ENCODE results near the gene ERBIN. TPM values are rescaled to one million over a fixed set of nuclear protein-coding genes. Genes with fewer than 3 reads are reported as not detected.

Gene ERBIN
- total RNA-seq, 1 experiment from 2014 or later = 38.9 TPM

GRCh38 chr5:66013397-66013796 is 87.0 kb downstream of the ERBIN start:
- DNase-seq = no peak
- H3K79me2 ChIP-seq (ENCODE audit: low read length) = peaks cover 23% of the 10 kb centered on the region
- no TSS peak for BruUV-seq (replicated peaks)
- no peaks in the 10 kb centered on the region for H3K36me3 ChIP-seq (ENCODE audit: low read depth, low read length)
- H2AFZ ChIP-seq (ENCODE audit: low read length) = no peak overlapping the region
- H4K20me1 ChIP-seq (ENCODE audit: low read length) = 0 out of 2 replicates have a peak, but pooled peaks cover 3% of the 10 kb centered on the region
- no peak overlapping the region for H3K9ac ChIP-seq (ENCODE audit: low read length)
- TF ChIP-seq EZH2phosphoT487 (IDR thresholded peaks at IDR 0.05; ENCODE audit: borderline replicate concordance, low read length) (no peak), EZH2 (IDR thresholded peaks at IDR 0.05; ENCODE audit: low read length, unreplicated experiment) (no peak)
- TF ChIP-seq, protein P1, sequence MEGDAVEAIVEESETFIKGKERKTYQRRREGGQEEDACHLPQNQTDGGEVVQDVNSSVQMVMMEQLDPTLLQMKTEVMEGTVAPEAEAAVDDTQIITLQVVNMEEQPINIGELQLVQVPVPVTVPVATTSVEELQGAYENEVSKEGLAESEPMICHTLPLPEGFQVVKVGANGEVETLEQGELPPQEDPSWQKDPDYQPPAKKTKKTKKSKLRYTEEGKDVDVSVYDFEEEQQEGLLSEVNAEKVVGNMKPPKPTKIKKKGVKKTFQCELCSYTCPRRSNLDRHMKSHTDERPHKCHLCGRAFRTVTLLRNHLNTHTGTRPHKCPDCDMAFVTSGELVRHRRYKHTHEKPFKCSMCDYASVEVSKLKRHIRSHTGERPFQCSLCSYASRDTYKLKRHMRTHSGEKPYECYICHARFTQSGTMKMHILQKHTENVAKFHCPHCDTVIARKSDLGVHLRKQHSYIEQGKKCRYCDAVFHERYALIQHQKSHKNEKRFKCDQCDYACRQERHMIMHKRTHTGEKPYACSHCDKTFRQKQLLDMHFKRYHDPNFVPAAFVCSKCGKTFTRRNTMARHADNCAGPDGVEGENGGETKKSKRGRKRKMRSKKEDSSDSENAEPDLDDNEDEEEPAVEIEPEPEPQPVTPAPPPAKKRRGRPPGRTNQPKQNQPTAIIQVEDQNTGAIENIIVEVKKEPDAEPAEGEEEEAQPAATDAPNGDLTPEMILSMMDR (conservative IDR thresholded peaks at IDR 0.05; ENCODE audit: low read depth, low read length) = no peak
- intact Hi-C loops (cut with micrococcal nuclease) = no loop called here
- H3K27ac ChIP-seq (ENCODE audit: low read length) = 0 out of 2 replicates have a peak overlapping the region, but pooled peaks have one; percentile 2
- ChIA-PET POLR2A (ENCODE audit: unreplicated experiment) (no interaction called here), CTCF (no interaction called here)
- H3K9me2 ChIP-seq (replicated peaks; ENCODE audit: low read length) = no peaks in the 10 kb centered on the region
- H3K27me3 ChIP-seq (ENCODE audit: low read length) = no peaks in the 10 kb centered on the region
- H3K4me1 ChIP-seq (ENCODE audit: insufficient read depth, low read length) = peaks cover 18% of the 10 kb centered on the region; the same call in 1 of the 2 replicates
- H3K9me3 ChIP-seq (ENCODE audit: low read length) = no peaks in the 10 kb centered on the region
- no peak overlapping the region for H3K4me3 ChIP-seq (ENCODE audit: low read length)
- no peak overlapping the region for H3K4me2 ChIP-seq (ENCODE audit: low read length)
- ATAC-seq = no peak
- H3F3A ChIP-seq (ENCODE audit: low read length, unreplicated experiment) = no peaks in the 10 kb centered on the region

- no TSS peak for BruUV-seq (replicated peaks)
- POLR2A ChIA-PET (ENCODE audit: unreplicated experiment) = no interaction called here
- 0 out of 2 replicates have a peak overlapping the region, but pooled peaks have one; percentile 2 for H3K27ac ChIP-seq (ENCODE audit: low read length)
- no peaks in the 10 kb centered on the region for H3K9me2 ChIP-seq (replicated peaks; ENCODE audit: low read length)
- H3K4me3 ChIP-seq (ENCODE audit: low read length) = no peak overlapping the region
- CTCF ChIA-PET = no interaction called here
- H3K79me2 ChIP-seq (ENCODE audit: low read length) = peaks cover 23% of the 10 kb centered on the region
- H3K27me3 ChIP-seq (ENCODE audit: low read length) = no peaks in the 10 kb centered on the region
- H3K9ac ChIP-seq (ENCODE audit: low read length) = no peak overlapping the region
- H3K4me1 ChIP-seq (ENCODE audit: insufficient read depth, low read length) = peaks cover 15% of the 10 kb centered on the region; the same call in 1 of the 2 replicates
- no peak overlapping the region for H2AFZ ChIP-seq (ENCODE audit: low read length)
- H4K20me1 ChIP-seq (ENCODE audit: low read length) = 0 out of 2 replicates have a peak, but pooled peaks cover 3% of the 10 kb centered on the region
- intact Hi-C loops (cut with micrococcal nuclease) = no loop called here
- no peak for DNase-seq
- no peak overlapping the region for H3K4me2 ChIP-seq (ENCODE audit: low read length)
- no peak for TF ChIP-seq EZH2 (IDR thresholded peaks at IDR 0.05; ENCODE audit: low read length, unreplicated experiment)
- TF ChIP-seq, protein P1 (conservative IDR thresholded peaks at IDR 0.05; ENCODE audit: low read depth, low read length) = no peak
- TF ChIP-seq EZH2phosphoT487 (IDR thresholded peaks at IDR 0.05; ENCODE audit: borderline replicate concordance, low read length) = no peak
- H3K36me3 ChIP-seq (ENCODE audit: low read depth, low read length) = no peaks in the 10 kb centered on the region
- H3K9me3 ChIP-seq (ENCODE audit: low read length) = no peaks in the 10 kb centered on the region
- no peak for ATAC-seq
- no peaks in the 10 kb centered on the region for H3F3A ChIP-seq (ENCODE audit: low read length, unreplicated experiment)
Measured at GRCh38 chr5:66013906-66014305, 87.5 kb downstream of the ERBIN start.

DNA sequence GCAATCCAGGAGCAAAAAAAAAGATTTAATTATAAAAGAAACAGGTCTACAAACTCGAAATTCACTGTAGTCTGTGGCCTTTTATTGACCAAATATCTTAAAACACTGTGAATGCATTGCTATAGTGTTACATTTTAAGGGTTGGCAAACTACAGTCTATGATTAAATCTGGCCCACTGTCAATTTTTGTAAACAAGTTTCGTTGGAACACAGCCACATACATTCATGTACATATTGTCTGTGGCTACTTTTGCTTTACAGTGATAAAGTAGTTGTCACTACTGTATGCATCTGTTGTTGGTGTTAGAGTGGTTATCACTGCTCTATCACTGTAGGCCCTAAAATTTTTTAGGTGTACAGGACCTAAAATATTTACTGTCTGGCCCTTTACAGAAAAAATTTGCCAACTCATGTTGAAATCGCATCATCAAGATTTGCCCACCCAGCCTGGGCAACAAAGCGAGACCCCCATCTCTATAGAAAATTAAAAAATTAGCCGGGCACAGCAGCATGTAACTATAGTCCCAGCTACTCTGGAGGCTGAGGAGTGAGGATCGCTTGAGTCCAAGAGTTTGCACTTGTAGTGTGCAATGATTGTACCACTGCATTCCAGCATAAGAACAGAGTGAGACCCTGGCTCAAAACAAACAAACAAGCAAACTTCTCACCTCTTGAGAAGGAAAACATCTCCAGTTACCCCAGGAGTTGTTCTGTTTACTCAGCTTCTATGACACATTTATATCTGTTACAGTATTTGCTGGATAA is 89.0 kb downstream of the ERBIN start:
- peaks cover 20% of the 10 kb centered on the region for H3K79me2 ChIP-seq (ENCODE audit: low read length)
- ChIA-PET POLR2A (ENCODE audit: unreplicated experiment) (no interaction called here), CTCF (no interaction called here)
- no peak overlapping the region for H3K4me3 ChIP-seq (ENCODE audit: low read length)
- H3K4me2 ChIP-seq (ENCODE audit: low read length) = no peak overlapping the region
- H3F3A ChIP-seq (ENCODE audit: low read length, unreplicated experiment) = no peaks in the 10 kb centered on the region
- H2AFZ ChIP-seq (ENCODE audit: low read length) = no peak overlapping the region
- no peaks in the 10 kb centered on the region for H3K9me3 ChIP-seq (ENCODE audit: low read length)
- H3K4me1 ChIP-seq (ENCODE audit: insufficient read depth, low read length) = peaks cover 8% of the 10 kb centered on the region; the same call in 1 of the 2 replicates
- intact Hi-C loops (cut with micrococcal nuclease) = no loop called here
- no peaks in the 10 kb centered on the region for H3K9me2 ChIP-seq (replicated peaks; ENCODE audit: low read length)
- H3K27ac ChIP-seq (ENCODE audit: low read length) = no peak overlapping the region
- BruUV-seq (replicated peaks) = no TSS peak
- 0 out of 2 replicates have a peak, but pooled peaks cover 3% of the 10 kb centered on the region for H4K20me1 ChIP-seq (ENCODE audit: low read length)
- TF ChIP-seq EZH2phosphoT487 (IDR thresholded peaks at IDR 0.05; ENCODE audit: borderline replicate concordance, low read length) = no peak
- no peak overlapping the region for H3K9ac ChIP-seq (ENCODE audit: low read length)
- ATAC-seq (no peak; the same call in 1 of the 2 replicates), DNase-seq (peak; percentile 8)
- H3K27me3 ChIP-seq (ENCODE audit: low read length) = no peaks in the 10 kb centered on the region
- no peaks in the 10 kb centered on the region for H3K36me3 ChIP-seq (ENCODE audit: low read depth, low read length)

Data from PC-3 (cell line).